ENCODE measurements around the gene ASCC1. TPM values are rescaled to one million over a fixed set of nuclear protein-coding genes. Genes with fewer than 3 reads are reported as not detected.

Gene ASCC1
- total and polyA plus RNA-seq, 2 of the 13 experiments (the other 11 are each of a cell fraction or from before 2014, with no cell fraction given): 21.6 to 30.1 TPM

DNA sequence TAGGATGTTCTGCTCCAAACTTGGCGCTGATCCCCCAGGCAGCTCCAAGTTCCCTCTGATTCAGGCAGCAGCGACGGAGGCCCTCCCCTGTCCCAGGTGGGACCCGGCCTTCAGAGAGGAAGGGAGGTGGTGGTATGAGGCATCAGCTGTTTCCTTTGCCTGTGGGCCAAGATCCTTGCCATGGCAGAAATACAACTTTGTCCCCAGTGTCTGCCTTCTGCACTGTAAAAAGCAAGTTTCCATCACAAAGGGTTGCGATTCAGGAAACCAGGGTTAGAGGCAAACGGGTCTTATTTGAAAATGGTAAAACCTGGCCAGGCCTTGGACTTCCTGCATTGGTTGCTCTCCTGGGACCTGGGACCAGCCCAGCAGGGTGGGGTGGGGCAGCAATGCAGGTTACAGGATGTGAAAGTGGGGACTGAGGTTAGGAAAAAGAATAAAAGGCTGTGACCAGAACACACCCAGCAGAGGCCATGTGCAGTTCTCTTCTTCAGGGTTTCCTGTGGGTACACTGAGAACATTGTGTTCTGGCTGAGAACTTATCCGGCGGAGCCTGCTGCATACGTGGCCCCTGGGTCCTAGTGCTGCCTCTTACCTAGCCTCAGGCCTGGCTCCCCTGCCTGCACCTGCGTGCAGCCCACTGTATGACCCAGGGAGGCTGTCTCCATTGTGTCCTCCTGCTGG, 32.5 kb upstream of the ASCC1 start (continued):
- TF ChIP-seq EP300 (IDR thresholded peaks at IDR 0.05; ENCODE audit: low read depth in 2 of 2, low read length in 2 of 2) (no peak), EP300 (CRISPR knock-in tag; IDR thresholded peaks at IDR 0.05; ENCODE audit: borderline replicate concordance) (0 out of 2 replicates have a peak, but pooled peaks have one; percentile 11), HNRNPL (IDR thresholded peaks at IDR 0.05; ENCODE audit: low read depth, low read length) (no peak), THAP11 (CRISPR knock-in tag; IDR thresholded peaks at IDR 0.05) (peak; percentile 39; the same call in 1 of the 2 replicates), ZBTB38 (CRISPR knock-in tag; IDR thresholded peaks at IDR 0.05) (peak; percentile 74), SP2 (CRISPR knock-in tag; IDR thresholded peaks at IDR 0.05) (no peak), ZNF550 (CRISPR knock-in tag; IDR thresholded peaks at IDR 0.05; ENCODE audit: borderline replicate concordance) (no peak), ZBTB33 (CRISPR knock-in tag; IDR thresholded peaks at IDR 0.05) (0 out of 2 replicates have a peak, but pooled peaks have one; percentile 22), PCBP2 (optimal IDR thresholded peaks at IDR 0.05; ENCODE audit: low read depth, low read length, poor library complexity, severe bottlenecking) (no peak), MIXL1 (CRISPR knock-in tag; IDR thresholded peaks at IDR 0.05) (no peak), PHF20 (CRISPR knock-in tag; IDR thresholded peaks at IDR 0.05) (peak; percentile 65; the same call in 1 of the 2 replicates), ZNF367 (CRISPR knock-in tag; IDR thresholded peaks at IDR 0.05; ENCODE audit: borderline replicate concordance) (no peak), HNF4G (IDR thresholded peaks at IDR 0.05; ENCODE audit: borderline replicate concordance, low read depth, low read length) (no peak), HNF4G (CRISPR knock-in tag; IDR thresholded peaks at IDR 0.05; ENCODE audit: borderline replicate concordance, low read depth) (0 out of 2 replicates have a peak, but pooled peaks have one; percentile 49), RNF219 (CRISPR knock-in tag; IDR thresholded peaks at IDR 0.05) (no peak), TEF (CRISPR knock-in tag; IDR thresholded peaks at IDR 0.05) (no peak), ZBTB49 (CRISPR knock-in tag; IDR thresholded peaks at IDR 0.05; ENCODE audit: borderline replicate concordance) (peak; percentile 68; the same call in 1 of the 2 replicates), ZNF652 (CRISPR knock-in tag; IDR thresholded peaks at IDR 0.05; ENCODE audit: borderline replicate concordance, low read depth) (no peak), DPF2 (CRISPR knock-in tag; IDR thresholded peaks at IDR 0.05; ENCODE audit: borderline replicate concordance, low read depth) (no peak), MXD3 (CRISPR knock-in tag; IDR thresholded peaks at IDR 0.05) (peak; percentile 47; the same call in 1 of the 2 replicates), KDM6A (CRISPR knock-in tag; IDR thresholded peaks at IDR 0.05; ENCODE audit: low read depth) (no peak), ZNF775 (CRISPR knock-in tag; IDR thresholded peaks at IDR 0.05; ENCODE audit: borderline replicate concordance) (no peak), ZNF841 (CRISPR knock-in tag; IDR thresholded peaks at IDR 0.05; ENCODE audit: borderline replicate concordance) (no peak)

Measured in HepG2 (cell line).